Loucy (cell line): ENCODE results near the gene CHMP4B.
A peak's percentile ranks its signal among the peaks of the same experiment; 100 is the strongest.

Experiments
- H2AFZ ChIP-seq: fragments of 200-600 bp; sonication (generic); 2 replicates; pipeline ENCODE4 v1.6.0; 2016; ENCODE audit warnings: antibody characterized with exemption, mild to moderate bottlenecking, low read length, moderate library complexity
- H3F3A ChIP-seq: fragments of 200-600 bp; 2 replicates; pipeline ENCODE4 v1.6.0; 2016; ENCODE audit warnings: antibody characterized with exemption, low read depth, mild to moderate bottlenecking
- H3K27me3 ChIP-seq: fragments of 200-600 bp; sonication (generic); 2 replicates; pipeline ENCODE4 v1.6.1; 2014; ENCODE audit warnings: low read length, mild to moderate bottlenecking; ENCODE audit not compliant: insufficient read depth, poor library complexity, severe bottlenecking
- H3K36me3 ChIP-seq: fragments of 200-600 bp; sonication (generic); 2 replicates; pipeline ENCODE4 v1.6.1; 2016; ENCODE audit warnings: low read length; ENCODE audit not compliant: insufficient read depth
- H3K4me1 ChIP-seq: fragments of 200-600 bp; sonication (generic); 2 replicates; pipeline ENCODE4 v1.5.1; 2014; ENCODE audit warnings: low read length, mild to moderate bottlenecking; ENCODE audit not compliant: insufficient read depth, poor library complexity, severe bottlenecking
- H3K4me2 ChIP-seq: fragments of 200-600 bp; sonication (generic); 2 replicates; pipeline ENCODE4 v1.6.0; 2014; ENCODE audit warnings: antibody characterized with exemption, low read length, low read depth, mild to moderate bottlenecking; ENCODE audit not compliant: poor library complexity, severe bottlenecking
- H3K4me3 ChIP-seq: fragments of 200-600 bp; sonication (generic); 2 replicates; pipeline ENCODE4 v1.5.1; 2014; ENCODE audit warnings: low read length, mild to moderate bottlenecking, mixed read lengths; ENCODE audit not compliant: poor library complexity, severe bottlenecking
- H3K79me2 ChIP-seq: fragments of 200-600 bp; sonication (generic); 2 replicates; pipeline ENCODE4 v1.6.1; 2014; ENCODE audit warnings: low read length; ENCODE audit not compliant: insufficient read depth
- H3K9ac ChIP-seq: fragments of 200-600 bp; sonication (generic); 2 replicates; pipeline ENCODE4 v1.6.0; 2014; ENCODE audit warnings: mild to moderate bottlenecking, low read depth, low read length, moderate library complexity; ENCODE audit not compliant: poor library complexity, severe bottlenecking
- H3K9me2 ChIP-seq: fragments of 200-600 bp; sonication (generic); replicated peaks from 2 replicates; pipeline ENCODE4 v1.6.1; 2016; ENCODE audit warnings: low read depth, low read length, mixed read lengths
- H3K9me3 ChIP-seq: fragments of 200-600 bp; sonication (generic); 2 replicates; pipeline ENCODE4 v1.6.1; 2014; ENCODE audit warnings: mild to moderate bottlenecking, antibody characterized with exemption, low read length, low read depth; ENCODE audit not compliant: insufficient read depth
- H4K20me1 ChIP-seq: fragments of 200-600 bp; sonication (generic); 2 replicates; pipeline ENCODE4 v1.6.0; 2014; ENCODE audit warnings: antibody characterized with exemption, low read length, mild to moderate bottlenecking; ENCODE audit not compliant: insufficient read depth, poor library complexity, severe bottlenecking
- CTCF ChIP-seq: fragments of 200-600 bp; sonication (generic); conservative IDR thresholded peaks from 2 replicates; pipeline ENCODE4 v1.5.1; 2014; ENCODE audit warnings: mild to moderate bottlenecking, antibody characterized with exemption, low read length
- EZH2phosphoT487 ChIP-seq: fragments of 200-600 bp; IDR thresholded peaks from 2 replicates; pipeline ENCODE4 v1.6.1; 2018; ENCODE audit warnings: antibody characterized with exemption, mild to moderate bottlenecking, moderate library complexity, borderline replicate concordance

The CHMP4B gene

DNA sequence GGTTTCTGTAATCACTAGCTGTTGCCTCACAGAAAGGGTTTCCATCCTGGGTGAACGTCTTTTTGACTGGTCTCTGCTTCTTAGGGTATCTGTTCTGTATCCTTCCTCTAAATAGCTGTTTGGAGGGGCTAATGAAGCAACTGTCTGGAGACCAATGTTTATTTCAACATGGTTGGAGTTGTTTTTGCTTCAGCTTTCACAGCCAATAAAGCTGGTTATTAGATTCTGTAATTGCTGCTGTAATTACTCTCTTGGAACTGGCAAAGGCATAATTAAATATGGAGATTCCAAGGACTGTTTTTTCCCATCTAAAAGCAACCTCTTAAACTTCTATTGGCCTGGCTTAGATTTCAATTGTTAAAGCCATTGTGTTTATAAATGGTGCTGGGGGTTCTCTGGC is 31.9 kb downstream of the CHMP4B start:
- Histone ChIP-seq H3K27me3 (no peaks in the 10 kb centered on the region), H3K9ac (no peak overlapping the region), H3K4me2 (peak overlapping the region; percentile 40)

GRCh38 chr20:33843854-33844253 is 32.7 kb downstream of the CHMP4B start:
- H4K20me1 ChIP-seq: peaks cover 56% of the 10 kb centered on the region

More for the DNA sequence above, 31.9 kb downstream of the CHMP4B start:
- Histone ChIP-seq H3K9me2 (no peaks in the 10 kb centered on the region), H3K4me1 (peaks cover 67% of the 10 kb centered on the region), H4K20me1 (peaks cover 61% of the 10 kb centered on the region), H3F3A (0 out of 2 replicates have a peak, but pooled peaks cover 6% of the 10 kb centered on the region), H3K4me3 (no peak overlapping the region), H3K36me3 (no peaks in the 10 kb centered on the region; the same call in 1 of the 2 replicates), H2AFZ (no peak overlapping the region), H3K9me3 (no peaks in the 10 kb centered on the region), H3K79me2 (peaks cover 97% of the 10 kb centered on the region)
- TF ChIP-seq CTCF (no peak), EZH2phosphoT487 (no peak)

DNA sequence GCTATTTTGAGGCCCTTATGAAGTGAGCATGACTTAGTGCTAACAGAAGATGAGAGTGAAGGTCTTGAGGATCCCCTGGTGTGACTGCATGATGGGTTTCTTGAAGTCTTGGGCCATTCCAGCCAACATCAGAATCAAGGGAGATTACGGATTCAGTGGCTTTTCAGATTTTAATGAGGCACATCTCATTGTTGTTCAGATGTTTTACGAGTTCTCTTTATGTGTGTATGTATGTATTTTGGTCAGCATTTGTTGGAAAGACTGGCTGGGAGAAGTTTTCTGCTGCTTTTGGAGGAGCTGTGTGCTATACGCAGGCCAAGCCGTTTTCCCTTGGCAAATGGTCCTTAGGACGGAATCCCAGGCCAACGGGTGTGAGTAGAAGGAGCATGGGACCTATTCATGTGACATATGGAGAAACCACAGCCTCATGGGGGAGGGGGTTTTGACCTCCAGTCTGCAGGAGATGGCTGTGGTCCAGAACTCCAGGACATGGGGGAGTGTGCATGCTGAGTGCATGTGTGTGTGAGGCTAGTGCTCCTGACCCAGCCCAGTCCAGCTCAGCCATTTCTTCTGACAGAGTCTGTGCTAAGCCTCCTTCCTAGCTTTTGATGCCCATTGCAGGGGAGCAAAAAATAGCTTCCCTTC is 35.3 kb downstream of the CHMP4B start:
- Histone ChIP-seq H2AFZ (no peak overlapping the region), H3K9me3 (no peaks in the 10 kb centered on the region), H3K4me1 (peaks cover 49% of the 10 kb centered on the region), H3K9ac (no peak overlapping the region), H3F3A (0 out of 2 replicates have a peak, but pooled peaks cover 6% of the 10 kb centered on the region), H3K4me2 (peak overlapping the region; percentile 52), H3K27me3 (no peaks in the 10 kb centered on the region), H3K9me2 (no peaks in the 10 kb centered on the region), H3K79me2 (peaks cover 87% of the 10 kb centered on the region), H4K20me1 (peaks cover 53% of the 10 kb centered on the region), H3K4me3 (peak overlapping the region; percentile 29), H3K36me3 (peaks cover 26% of the 10 kb centered on the region; the same call in 1 of the 2 replicates)
- TF ChIP-seq CTCF (no peak), EZH2phosphoT487 (no peak)

More at GRCh38 chr20:33843854-33844253, 32.7 kb downstream of the CHMP4B start:
- Histone ChIP-seq H2AFZ (no peak overlapping the region), H3K27me3 (no peaks in the 10 kb centered on the region), H3F3A (0 out of 2 replicates have a peak, but pooled peaks cover 6% of the 10 kb centered on the region), H3K79me2 (peaks cover 97% of the 10 kb centered on the region), H3K4me1 (peaks cover 59% of the 10 kb centered on the region), H3K36me3 (peaks cover 5% of the 10 kb centered on the region; the same call in 1 of the 2 replicates), H3K9me3 (no peaks in the 10 kb centered on the region), H3K4me2 (peak overlapping the region; percentile 40), H3K9me2 (no peaks in the 10 kb centered on the region), H3K9ac (no peak overlapping the region), H3K4me3 (no peak overlapping the region)
- TF ChIP-seq CTCF (no peak), EZH2phosphoT487 (no peak)
